Measurements from ENCODE around the gene LRRD1.
A peak's percentile ranks its signal among the peaks of the same experiment; 100 is the strongest.
"Not testable (repeated sequence)": the region's sequence is repeated elsewhere in the genome, so short reads cannot be mapped to it uniquely, and the experiment has no call there.

Gene LRRD1

DNA sequence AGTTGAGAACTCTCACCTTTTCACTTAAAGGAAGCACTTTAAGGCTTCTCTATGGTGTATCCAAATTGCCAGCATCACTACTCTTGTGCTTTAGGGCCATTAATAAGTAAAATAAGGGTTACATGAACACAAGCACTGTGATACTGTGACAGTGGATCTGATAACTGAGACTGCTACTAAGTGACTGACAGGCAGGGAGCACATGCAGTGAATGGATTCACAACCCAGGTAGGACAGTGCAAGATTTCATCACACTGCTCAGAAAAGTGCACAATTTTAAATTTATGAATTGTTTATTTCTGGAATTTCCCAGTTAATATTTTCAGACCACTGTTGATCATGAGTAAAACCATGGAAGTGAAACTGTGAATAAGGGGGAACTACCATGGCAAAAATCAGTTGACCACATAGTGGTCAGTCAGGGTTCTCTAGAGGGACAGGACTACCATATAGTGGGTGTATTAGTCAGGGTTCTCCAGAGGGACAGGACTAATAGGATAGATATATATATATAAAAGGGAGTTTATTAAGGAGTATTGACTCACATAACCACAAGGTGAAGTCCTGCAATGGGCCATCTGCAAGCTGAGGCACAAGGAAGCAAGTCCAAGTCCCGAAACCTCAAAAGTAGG is 23.7 kb downstream of the LRRD1 start:
- Histone ChIP-seq H3K27ac (ENCODE audit: low read depth, low read length) (no peak overlapping the region), H2AK5ac (ENCODE audit: low read length) (no peak overlapping the region), H2BK12ac (ENCODE audit: low read length) (no peak overlapping the region), H4K12ac (ENCODE audit: low read depth, low read length) (no peak overlapping the region), H2AFZ (ENCODE audit: insufficient read depth, low read length, poor library complexity) (no peak overlapping the region), H4K91ac (ENCODE audit: low read depth, low read length) (no peak overlapping the region), H3K27me3 (ENCODE audit: insufficient read depth, low read length) (no peaks in the 10 kb centered on the region), H3K4me2 (ENCODE audit: low read length) (no peak overlapping the region), H4K8ac (ENCODE audit: low read depth, low read length) (no peak overlapping the region), H3K4me3 (ENCODE audit: low read depth, low read length) (no peak overlapping the region), H3K36me3 (ENCODE audit: control insufficient read depth in 1 of 2, insufficient read depth in 2 of 2, low read length in 2 of 2) (no peaks in the 10 kb centered on the region), H2BK5ac (ENCODE audit: low read depth, low read length, poor library complexity) (no peak overlapping the region), H3K14ac (ENCODE audit: low read length) (no peak overlapping the region), H3K9ac (ENCODE audit: low read length) (no peak overlapping the region), H3K4ac (ENCODE audit: low read depth, low read length) (no peak overlapping the region), H3K18ac (ENCODE audit: low read length) (no peak overlapping the region), H3K23ac (ENCODE audit: low read length) (no peak overlapping the region), H3K79me1 (ENCODE audit: low read length) (no peaks in the 10 kb centered on the region), H3K79me2 (ENCODE audit: control insufficient read depth, insufficient read depth, low read length, poor library complexity) (no peaks in the 10 kb centered on the region), H2BK120ac (ENCODE audit: insufficient read depth, low read length, poor library complexity) (no peak overlapping the region), H3K4me1 (ENCODE audit: control insufficient read depth in 1 of 2, insufficient read depth in 2 of 2, low read length in 2 of 2) (no peaks in the 10 kb centered on the region), H3K9me3 (ENCODE audit: insufficient read depth, low read depth, low read length) (no peaks in the 10 kb centered on the region)
- peak in 1 of 2 donors; percentile 4 for DNase-seq
- no CpG with 5 or more reads among the region's 1 CpG for WGBS (ENCODE audit: extremely low coverage, insufficient coverage, insufficient read length)

DNA sequence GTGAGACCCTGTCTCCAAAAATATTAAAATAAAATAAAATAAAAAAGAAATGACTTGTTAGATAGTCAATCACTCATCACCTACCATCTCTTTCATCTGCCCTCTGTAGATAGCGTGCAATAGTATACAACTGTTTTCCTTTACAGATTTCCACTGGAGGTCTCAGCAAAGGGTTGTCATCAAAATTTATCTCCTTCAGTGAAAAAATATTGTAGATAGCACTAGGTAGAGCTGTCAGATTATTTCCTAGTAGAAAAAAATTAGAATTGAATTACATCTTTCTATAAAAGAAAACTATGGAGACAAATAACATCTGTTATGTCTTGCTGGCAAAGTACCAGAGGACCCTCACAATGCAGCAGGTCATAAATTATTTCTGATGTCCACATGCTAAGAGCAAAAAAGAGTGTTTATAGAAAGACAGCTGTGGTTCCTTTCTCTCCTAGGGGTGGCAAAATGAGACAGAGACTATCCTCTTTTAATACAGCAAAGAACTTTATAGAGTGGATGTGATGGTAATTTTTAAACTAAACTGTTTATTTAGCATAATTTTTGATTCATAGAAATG is 28.4 kb downstream of the LRRD1 start:
- no peak overlapping the region for H4K12ac ChIP-seq (ENCODE audit: low read depth, low read length)
- H3K4me3 ChIP-seq (ENCODE audit: low read depth, low read length), result no peak overlapping the region
- H2AK5ac ChIP-seq (ENCODE audit: low read length), result no peak overlapping the region
- no peak overlapping the region for H4K91ac ChIP-seq (ENCODE audit: low read depth, low read length)
- H3K36me3 ChIP-seq (ENCODE audit: control insufficient read depth in 1 of 2, insufficient read depth in 2 of 2, low read length in 2 of 2), result no peaks in the 10 kb centered on the region
- no peak overlapping the region for H3K4me2 ChIP-seq (ENCODE audit: low read length)
- no peak overlapping the region for H2AFZ ChIP-seq (ENCODE audit: insufficient read depth, low read length, poor library complexity)
- H3K79me2 ChIP-seq (ENCODE audit: control insufficient read depth, insufficient read depth, low read length, poor library complexity), result no peaks in the 10 kb centered on the region
- no peak overlapping the region for H2BK5ac ChIP-seq (ENCODE audit: low read depth, low read length, poor library complexity)
- H4K8ac ChIP-seq (ENCODE audit: low read depth, low read length), result no peak overlapping the region
- no peak overlapping the region for H2BK12ac ChIP-seq (ENCODE audit: low read length)
- no peaks in the 10 kb centered on the region for H3K27me3 ChIP-seq (ENCODE audit: insufficient read depth, low read length)
- no CpG with 5 or more reads among the region's 1 CpG for WGBS (ENCODE audit: extremely low coverage, insufficient coverage, insufficient read length)
- no peak overlapping the region for H3K9ac ChIP-seq (ENCODE audit: low read length)
- no peaks in the 10 kb centered on the region for H3K9me3 ChIP-seq (ENCODE audit: insufficient read depth, low read depth, low read length)
- DNase-seq, result no peak
- no peak overlapping the region for H3K23ac ChIP-seq (ENCODE audit: low read length)
- H3K27ac ChIP-seq (ENCODE audit: low read depth, low read length), result no peak overlapping the region
- no peaks in the 10 kb centered on the region for H3K79me1 ChIP-seq (ENCODE audit: low read length)
- no peak overlapping the region for H3K18ac ChIP-seq (ENCODE audit: low read length)
- no peak overlapping the region for H3K14ac ChIP-seq (ENCODE audit: low read length)
- H2BK120ac ChIP-seq (ENCODE audit: insufficient read depth, low read length, poor library complexity), result no peak overlapping the region
- no peaks in the 10 kb centered on the region for H3K4me1 ChIP-seq (ENCODE audit: control insufficient read depth in 1 of 2, insufficient read depth in 2 of 2, low read length in 2 of 2)
- H3K4ac ChIP-seq (ENCODE audit: low read depth, low read length), result no peak overlapping the region

DNA sequence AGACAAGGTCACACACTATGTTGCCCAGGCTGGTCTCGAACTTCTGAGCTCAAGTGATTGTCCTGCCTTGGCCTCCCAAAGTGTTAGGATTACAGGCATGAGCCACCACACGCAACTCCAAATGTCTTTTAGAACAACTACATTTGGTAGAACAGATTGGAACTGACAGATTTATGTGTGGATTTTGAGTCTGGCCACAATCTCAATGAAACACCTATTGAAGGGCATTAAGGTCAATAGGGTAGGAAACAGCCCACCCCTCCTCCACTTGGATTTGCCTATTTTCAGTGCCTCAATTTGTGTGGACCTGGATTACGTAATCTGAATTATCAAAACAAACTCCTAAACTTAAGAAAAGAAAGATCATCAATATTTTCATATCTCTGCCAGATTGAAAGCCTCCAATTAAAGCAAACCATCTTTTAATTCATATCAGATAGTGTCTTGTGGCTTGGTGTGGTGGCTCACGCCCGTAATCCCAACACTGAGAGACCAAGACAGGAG is 29.2 kb downstream of the LRRD1 start:
- no peak overlapping the region for H3K23ac ChIP-seq (ENCODE audit: low read length)
- no peak overlapping the region for H2AFZ ChIP-seq (ENCODE audit: insufficient read depth, low read length, poor library complexity)
- H3K79me1 ChIP-seq (ENCODE audit: low read length), result no peaks in the 10 kb centered on the region
- no peak overlapping the region for H3K4me2 ChIP-seq (ENCODE audit: low read length)
- no peaks in the 10 kb centered on the region for H3K79me2 ChIP-seq (ENCODE audit: control insufficient read depth, insufficient read depth, low read length, poor library complexity)
- H3K4me3 ChIP-seq (ENCODE audit: low read depth, low read length), result no peak overlapping the region
- no peak overlapping the region for H3K14ac ChIP-seq (ENCODE audit: low read length)
- H2AK5ac ChIP-seq (ENCODE audit: low read length), result no peak overlapping the region
- no peak for DNase-seq
- no peak overlapping the region for H3K4ac ChIP-seq (ENCODE audit: low read depth, low read length)
- H3K18ac ChIP-seq (ENCODE audit: low read length), result no peak overlapping the region
- no peak overlapping the region for H2BK120ac ChIP-seq (ENCODE audit: insufficient read depth, low read length, poor library complexity)
- no peaks in the 10 kb centered on the region for H3K4me1 ChIP-seq (ENCODE audit: control insufficient read depth in 1 of 2, insufficient read depth in 2 of 2, low read length in 2 of 2)
- H3K27ac ChIP-seq (ENCODE audit: low read depth, low read length), result no peak overlapping the region
- no peaks in the 10 kb centered on the region for H3K36me3 ChIP-seq (ENCODE audit: control insufficient read depth in 1 of 2, insufficient read depth in 2 of 2, low read length in 2 of 2)
- H4K12ac ChIP-seq (ENCODE audit: low read depth, low read length), result no peak overlapping the region
- H3K27me3 ChIP-seq (ENCODE audit: insufficient read depth, low read length), result no peaks in the 10 kb centered on the region
- H2BK5ac ChIP-seq (ENCODE audit: low read depth, low read length, poor library complexity), result no peak overlapping the region
- H3K9ac ChIP-seq (ENCODE audit: low read length), result no peak overlapping the region
- no peaks in the 10 kb centered on the region for H3K9me3 ChIP-seq (ENCODE audit: insufficient read depth, low read depth, low read length)
- H2BK12ac ChIP-seq (ENCODE audit: low read length), result no peak overlapping the region
- H4K8ac ChIP-seq (ENCODE audit: low read depth, low read length), result no peak overlapping the region
- no CpG with 5 or more reads among the region's 5 CpGs for WGBS (ENCODE audit: extremely low coverage, insufficient coverage, insufficient read length)
- no peak overlapping the region for H4K91ac ChIP-seq (ENCODE audit: low read depth, low read length)

DNA sequence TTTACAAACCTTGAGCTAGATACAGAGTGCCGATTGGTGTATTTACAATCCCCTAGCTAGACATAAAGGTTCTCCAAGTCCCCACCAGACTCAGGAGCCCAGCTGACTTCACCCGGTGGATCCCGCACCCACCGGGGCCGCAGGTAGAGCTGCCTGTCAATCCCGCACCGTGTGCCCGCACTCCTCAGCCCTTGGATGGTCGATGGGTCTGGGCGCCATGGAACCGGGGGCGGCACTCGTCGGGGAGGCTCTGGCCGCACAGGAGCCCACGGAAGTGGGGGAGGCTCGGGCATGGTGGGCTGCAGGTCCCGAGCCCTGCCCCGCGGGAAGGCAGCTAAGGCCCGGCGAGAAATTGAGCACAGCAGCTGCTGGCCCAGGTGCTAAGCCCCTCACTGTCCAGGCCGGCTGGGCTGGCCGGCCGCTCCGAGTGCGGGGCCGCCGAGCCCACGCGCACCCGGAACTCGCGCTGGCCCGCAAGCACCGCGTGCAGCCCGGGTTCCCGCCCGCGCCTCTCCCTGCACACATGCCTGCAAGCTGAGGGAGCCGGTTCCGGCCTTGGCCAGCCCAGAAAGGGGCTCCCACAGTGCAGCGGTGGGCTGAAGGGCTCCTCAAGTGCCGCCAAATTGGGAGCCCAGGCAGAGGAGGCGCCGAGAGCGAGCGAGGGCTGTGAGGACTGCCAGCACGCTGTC is 35.6 kb downstream of the LRRD1 start:
- not testable (repeated sequence) for H3K79me2 ChIP-seq (ENCODE audit: control insufficient read depth, insufficient read depth, low read length, poor library complexity); H3K79me1 ChIP-seq (ENCODE audit: low read length); H2BK5ac ChIP-seq (ENCODE audit: low read depth, low read length, poor library complexity); H3K4me3 ChIP-seq (ENCODE audit: low read depth, low read length); H3K4me1 ChIP-seq (ENCODE audit: control insufficient read depth in 1 of 2, insufficient read depth in 2 of 2, low read length in 2 of 2); H2AFZ ChIP-seq (ENCODE audit: insufficient read depth, low read length, poor library complexity); H3K9me3 ChIP-seq (ENCODE audit: insufficient read depth, low read depth, low read length); H3K4ac ChIP-seq (ENCODE audit: low read depth, low read length); H4K91ac ChIP-seq (ENCODE audit: low read depth, low read length); H3K14ac ChIP-seq (ENCODE audit: low read length); DNase-seq; H2BK120ac ChIP-seq (ENCODE audit: insufficient read depth, low read length, poor library complexity); H3K9ac ChIP-seq (ENCODE audit: low read length); H3K18ac ChIP-seq (ENCODE audit: low read length); H3K27ac ChIP-seq (ENCODE audit: low read depth, low read length); H4K12ac ChIP-seq (ENCODE audit: low read depth, low read length); H3K4me2 ChIP-seq (ENCODE audit: low read length); H4K8ac ChIP-seq (ENCODE audit: low read depth, low read length); H2BK12ac ChIP-seq (ENCODE audit: low read length); H3K23ac ChIP-seq (ENCODE audit: low read length); H3K27me3 ChIP-seq (ENCODE audit: insufficient read depth, low read length); H2AK5ac ChIP-seq (ENCODE audit: low read length); H3K36me3 ChIP-seq (ENCODE audit: control insufficient read depth in 1 of 2, insufficient read depth in 2 of 2, low read length in 2 of 2)
- no CpG with 5 or more reads among the region's 50 CpGs for WGBS (ENCODE audit: extremely low coverage, insufficient coverage, insufficient read length)

All from trophoblast cell (in vitro differentiated cells and primary cell).